NCI-H146 treated with DMSO at 0.1 percent for 48 hours (cell line): ENCODE measurements around the gene CCDC200.
"Not testable (repeated sequence)": the region's sequence is repeated elsewhere in the genome, so short reads cannot be mapped to it uniquely, and the experiment has no call there.

Source experiments
- DNase-seq: peaks from one replicate; lab custom pipeline; 2025; ENCODE audit not compliant: unreplicated experiment; lab: John Stamatoyannopoulos, UW

CCDC200 gene

DNA sequence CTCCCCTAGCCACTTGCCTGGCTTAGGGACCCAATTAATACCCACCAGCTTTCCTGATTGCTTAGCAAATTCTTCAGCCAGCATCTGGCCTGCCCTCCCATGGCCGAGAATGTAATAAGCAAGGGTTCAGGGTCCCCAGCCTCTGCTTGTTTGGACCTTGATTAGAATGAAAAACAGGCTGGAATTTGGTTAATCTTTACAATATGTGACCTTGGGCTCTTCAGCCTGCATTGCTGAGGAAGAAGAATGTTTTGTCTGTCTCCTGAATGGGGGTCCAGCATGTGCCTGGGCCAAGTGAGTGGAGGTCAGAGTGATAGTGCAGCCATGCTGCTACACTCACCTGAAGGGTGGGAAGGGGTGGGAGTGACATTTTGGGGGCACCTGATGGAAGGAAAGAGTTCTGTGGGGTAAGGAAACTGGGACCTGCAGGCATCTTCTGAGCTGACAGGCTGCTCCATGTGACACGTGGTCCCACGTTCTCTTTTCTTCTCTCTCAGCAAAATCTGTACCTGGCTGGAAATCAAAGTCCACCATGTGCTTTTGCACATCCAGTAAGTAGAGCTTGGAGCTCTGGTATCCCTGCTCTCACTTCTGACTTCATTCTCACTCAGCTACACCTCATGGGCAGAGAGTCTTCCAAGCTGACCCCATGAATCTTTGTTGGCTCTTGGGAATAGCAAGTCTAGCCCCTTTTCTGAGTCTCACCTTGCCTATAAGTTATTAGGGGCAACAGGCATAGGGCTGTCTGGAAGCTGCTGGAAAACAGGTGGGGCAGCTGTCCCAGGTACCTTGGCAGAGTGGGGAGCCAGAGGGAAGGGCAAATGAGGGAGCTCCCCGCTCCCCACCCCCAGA, 11.4 kb downstream of the CCDC200 start:
- DNase-seq: no peak

DNA sequence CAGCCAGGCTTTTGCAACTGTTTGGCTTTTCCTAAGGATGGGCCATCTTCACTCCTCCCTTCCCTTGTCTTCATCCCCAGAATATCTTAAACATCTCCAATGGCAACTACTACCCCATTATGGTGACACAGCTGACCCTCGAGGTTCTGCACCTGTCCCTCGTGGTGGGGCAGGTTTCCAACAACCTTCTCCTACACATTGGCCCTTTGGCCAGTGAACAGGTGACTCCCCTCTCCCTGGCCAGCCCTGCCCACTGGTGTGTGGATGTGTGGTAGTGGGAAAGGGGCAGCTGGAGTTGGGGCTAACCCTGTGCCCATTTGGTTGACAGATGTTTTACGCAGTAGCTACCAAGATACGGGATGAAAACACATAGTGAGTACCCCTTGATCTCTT, 12.1 kb downstream of the CCDC200 start:
- no peak for DNase-seq

DNA sequence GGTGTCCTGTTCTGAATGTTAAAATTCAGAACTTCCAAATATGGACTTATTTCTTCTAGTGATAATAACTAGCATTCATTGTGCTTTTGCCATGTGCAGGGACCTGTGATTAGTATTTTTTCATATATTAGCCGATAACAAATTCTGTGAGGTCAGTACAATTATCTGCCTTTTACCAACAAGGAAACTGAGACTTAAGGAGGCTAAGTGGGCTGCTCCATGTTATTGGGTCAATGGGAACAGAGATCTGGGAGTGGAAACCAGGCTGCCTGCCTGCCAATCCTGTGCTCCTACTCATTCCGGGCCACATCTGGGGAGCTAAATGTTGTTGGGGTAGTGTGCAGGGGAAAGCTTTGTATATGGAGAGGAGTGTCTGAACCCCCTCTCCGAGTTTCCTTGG, 13.1 kb downstream of the CCDC200 start:
- DNase-seq: no peak

DNA sequence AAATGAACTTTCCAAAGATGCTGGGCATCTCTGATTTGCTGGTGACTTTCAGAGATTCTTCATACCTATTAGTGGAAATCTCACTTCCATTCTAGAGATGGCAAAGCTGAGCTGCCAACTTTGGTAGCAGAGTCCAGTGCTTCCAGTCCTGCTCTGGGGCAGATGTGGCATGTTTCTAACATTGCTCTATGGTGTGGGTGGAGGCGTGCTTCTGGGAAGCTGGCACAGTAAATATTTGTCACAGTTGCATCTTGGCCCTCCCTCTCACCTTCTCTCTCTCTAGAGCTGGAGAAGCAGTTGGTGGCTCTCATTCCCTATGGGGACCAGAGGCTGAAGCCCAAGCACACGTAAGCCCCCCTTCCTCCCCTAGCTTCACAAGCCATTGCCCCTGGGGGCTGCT, 14.9 kb downstream of the CCDC200 start:
- no peak for DNase-seq

DNA sequence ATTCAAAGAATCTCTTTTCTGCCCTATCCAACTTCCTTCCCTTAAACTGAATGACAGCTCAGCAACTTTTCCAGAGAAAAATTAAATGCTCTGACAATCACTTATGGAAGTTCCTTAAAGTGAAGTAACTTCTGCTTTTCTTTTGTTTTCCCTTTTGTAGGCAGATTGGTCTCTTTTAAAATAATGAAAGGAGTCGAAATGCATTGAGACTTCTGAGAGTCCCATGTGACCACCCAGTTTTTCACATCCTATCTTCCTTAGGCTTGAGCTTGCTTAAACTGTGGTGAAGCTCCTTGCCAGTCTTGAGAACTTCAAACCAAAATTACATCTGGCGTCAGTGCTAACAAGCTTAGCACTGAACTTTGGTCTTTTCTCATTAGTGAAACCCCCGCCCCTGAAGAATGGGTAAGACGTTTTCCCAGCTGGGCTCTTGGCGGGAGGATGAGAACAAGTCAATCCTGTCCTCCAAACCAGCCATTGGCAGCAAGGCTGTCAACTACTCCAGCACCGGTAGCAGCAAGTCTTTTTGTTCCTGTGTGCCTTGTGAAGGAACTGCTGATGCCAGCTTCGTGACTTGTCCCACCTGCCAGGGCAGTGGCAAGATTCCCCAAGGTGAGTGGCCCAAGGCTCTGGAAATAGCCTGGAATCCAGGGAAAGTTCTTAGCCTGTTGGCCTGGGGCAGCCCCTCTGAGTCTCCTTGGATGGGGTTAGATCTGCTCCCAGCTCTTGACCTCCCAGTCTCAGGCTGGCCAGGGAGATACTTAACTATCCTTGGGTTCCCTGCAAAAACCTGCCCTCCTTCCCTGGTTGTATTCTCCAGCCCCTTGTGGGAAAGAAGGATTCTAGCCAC, 15.6 kb downstream of the CCDC200 start:
- DNase-seq: no peak

DNA sequence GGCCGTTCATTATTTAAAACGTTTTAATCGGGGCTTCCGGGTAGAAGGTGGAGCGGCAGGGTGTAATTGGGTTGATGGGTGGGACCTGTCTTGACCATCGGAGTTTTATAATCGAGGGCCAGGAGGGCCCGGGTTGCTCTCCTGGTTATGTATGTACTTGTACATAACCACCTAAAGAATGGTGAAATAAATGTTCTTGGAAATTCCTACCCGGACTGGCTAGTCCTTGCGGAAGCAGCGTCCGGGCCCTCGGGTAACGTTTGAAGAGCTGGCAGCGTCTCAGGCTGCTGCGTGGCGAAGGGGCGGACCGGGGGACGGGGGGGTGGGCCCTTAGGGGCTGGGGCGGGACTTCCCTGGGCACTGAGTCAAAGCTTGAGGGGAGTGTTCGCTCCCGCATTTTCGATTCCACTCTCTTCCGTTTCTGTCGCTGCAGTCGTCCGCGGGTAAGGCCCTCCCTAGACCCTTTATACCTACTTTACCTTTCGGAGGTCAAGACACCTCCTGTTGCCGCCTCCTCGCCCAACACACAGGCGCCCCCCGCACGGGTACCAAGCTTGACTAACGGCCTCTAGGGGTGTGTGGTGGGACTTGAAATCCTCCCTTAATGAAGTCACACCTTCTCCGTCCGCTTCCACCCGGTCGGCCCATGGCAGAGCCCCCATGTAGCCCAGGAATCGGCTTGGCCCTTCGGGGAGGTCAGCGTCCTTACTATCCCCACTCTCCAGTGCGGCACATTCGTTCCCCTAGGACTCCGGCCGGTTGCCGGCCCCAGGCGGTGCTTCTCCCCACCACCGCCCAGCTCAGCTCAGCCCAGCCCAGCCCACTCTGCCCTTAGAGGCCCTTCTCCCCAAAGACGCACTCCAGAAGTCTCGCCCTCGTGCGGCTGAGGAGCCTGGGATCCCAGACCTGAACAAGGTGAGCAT, 16.7 kb downstream of the CCDC200 start, which contains the start of gene TMEM106A:
Gene TMEM106A, plus strand, starts transcription at position 396 of the 923 bp plus-strand sequence. CDS start 1,167 bp downstream, outside the sequence.
- peak; percentile 47 for DNase-seq

DNA sequence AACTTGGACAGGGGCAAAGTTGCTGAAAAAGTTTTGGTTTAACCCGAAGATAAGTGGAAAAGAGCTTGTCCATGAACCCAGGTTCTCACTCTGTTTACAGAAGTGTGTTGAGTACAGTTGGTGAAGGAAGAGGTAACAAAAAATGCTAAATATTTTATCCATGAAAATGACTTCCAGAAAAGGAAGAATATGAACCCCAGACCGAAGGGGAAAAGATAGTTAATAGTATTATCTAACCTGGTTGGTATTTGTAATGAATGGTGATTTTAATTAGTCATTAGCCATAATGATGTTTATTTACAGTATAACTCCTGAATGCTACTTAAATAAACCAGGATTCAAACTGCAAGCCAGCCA, 17.3 kb downstream of the CCDC200 start:
- no peak for DNase-seq

DNA sequence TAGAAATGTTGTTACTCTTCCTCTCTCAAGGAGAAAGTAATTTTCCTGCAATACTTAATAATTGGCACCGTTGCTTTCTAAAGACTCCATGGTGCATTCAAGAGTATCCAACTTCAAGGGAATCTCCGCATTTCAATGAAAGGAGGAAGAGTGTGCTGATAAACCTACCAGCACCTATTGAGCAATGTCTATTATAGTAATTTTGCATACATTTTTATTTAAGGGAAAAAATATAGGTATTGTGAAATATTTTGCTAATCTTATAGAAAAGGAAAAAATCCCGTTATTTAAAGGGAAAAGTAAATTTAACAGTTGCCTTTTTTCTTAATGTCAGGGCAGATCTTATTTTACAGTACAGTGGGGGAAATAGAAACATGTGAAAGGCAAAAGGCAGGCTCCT, 17.8 kb downstream of the CCDC200 start:
- no peak for DNase-seq

DNA sequence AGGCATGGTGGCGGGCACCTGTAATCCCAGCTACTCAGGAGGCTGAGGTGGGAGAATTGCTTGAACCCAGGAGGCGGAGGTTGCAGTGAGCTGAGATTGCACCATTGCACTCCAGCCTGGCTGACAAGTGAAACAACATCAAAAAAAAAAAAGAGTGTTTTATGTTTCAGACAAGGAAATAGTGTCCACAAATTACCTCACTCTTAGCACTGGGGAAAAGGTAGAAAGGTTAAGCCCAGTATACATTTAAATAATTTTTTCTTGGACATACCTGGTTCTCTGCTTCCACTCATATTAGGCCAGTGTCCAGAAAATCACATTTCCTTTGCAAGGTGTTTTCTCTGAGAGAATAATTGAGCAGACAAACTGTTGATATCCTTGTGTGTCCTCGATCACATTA, 25.4 kb downstream of the CCDC200 start:
- not testable (repeated sequence) for DNase-seq

DNA sequence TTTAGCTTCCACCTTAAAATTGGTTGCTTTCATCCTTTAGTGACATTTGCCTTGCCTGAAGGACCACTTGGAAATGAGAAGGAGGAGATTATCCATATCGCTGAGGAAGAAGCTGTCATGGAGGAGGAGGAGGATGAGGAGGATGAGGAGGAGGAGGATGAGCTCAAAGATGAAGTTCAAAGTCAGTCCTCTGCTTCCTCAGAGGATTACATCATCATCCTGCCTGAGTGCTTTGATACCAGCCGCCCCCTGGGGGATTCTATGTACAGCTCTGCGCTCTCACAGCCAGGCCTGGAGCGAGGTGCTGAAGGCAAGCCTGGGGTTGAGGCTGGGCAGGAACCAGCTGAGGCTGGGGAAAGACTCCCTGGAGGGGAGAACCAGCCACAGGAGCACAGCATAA, 28.3 kb downstream of the CCDC200 start:
- DNase-seq: no peak

DNA sequence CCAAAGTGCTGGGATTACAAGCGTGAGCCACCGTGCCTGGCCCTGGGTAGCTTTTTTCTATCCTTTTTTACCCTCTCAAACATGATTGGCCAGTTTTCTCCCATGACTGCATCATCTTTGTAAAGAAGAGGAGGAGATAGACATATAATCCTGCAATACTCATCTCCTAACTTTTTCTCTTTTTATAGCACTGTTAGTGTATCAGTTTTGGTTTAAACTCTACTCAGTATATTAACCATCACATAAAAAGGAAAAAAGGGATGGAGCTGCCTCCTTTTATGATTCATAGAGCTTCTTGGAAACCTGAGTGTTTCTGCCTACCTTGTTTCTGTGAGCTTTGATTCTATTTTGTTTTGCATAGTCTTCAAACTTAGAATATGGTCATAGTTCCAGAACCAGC, 28.8 kb downstream of the CCDC200 start:
- DNase-seq: no peak

DNA sequence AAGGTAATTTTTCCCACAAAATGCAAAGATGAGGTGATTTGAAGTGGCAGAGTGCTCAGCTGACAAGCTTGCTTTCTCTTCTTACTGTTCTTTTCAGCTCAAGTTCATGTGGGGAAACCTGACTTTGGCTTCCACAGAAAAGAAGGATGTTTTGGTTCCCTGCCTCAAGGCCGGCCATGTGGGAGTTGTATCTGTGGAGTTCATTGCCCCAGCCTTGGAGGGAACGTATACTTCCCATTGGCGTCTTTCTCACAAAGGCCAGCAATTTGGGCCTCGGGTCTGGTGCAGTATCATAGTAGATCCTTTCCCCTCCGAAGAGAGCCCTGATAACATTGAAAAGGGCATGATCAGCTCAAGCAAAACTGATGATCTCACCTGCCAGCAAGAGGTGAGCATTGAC, 35.2 kb downstream of the CCDC200 start:
- DNase-seq: no peak

DNA sequence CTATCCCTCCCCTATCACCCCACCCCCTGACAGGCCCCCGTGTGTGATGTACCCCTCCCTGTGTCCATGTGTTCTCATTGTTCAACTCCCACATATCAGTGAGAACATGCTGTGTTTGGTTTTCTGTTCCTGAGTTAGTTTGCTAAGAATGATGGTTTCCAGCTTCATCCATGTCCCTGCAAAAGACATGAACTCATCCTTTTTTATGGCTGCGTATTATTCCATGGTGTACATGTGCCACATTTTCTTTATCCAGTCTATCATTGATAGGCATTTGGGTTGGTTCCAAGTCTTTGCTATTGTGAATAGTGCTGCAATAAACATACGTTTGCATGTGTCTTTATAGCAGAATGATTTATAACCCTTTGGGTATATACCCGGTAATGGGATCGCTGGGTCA, 41.8 kb downstream of the CCDC200 start:
- DNase-seq: not testable (repeated sequence)

DNA sequence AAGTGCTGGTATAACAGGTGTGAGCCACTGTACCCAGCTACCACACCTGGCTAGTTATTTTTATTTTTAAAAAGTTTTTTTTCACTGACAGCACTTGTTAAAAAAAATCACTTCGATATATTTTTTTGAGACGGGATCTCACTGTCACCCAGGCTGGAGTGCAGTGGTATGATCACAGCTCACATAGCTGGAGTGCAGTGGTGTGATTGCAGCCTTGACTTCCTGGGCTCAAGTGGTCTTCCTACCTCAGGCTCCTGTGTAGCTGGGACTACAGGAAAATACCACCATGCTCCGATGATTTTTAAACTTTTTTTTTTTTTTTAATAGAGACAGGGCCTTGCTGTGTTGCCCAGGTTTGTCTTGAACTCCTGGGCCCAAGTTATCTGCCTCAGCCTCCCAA, 44.5 kb downstream of the CCDC200 start:
- DNase-seq: no peak

DNA sequence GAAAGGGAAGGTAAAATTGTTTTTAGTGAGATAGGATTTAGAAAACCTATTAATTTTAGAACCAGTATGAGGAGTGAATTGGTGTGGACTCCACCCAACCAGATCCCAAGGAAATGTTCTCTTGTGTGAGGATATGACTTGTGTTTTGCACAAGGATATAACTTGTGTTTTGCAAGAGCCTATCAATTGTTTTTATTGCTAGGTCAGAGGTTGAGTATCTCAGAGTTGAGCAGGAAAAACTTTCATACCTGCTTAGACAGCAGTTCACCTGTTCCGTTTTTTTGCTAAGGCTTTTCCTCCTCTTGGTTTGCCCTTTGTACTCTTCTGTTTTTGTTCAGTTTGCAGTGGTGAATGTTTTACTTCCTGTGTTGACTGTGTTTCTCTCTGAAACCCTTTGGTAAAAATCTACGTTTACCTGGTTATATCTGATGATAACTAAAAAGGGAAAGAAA, 52.3 kb downstream of the CCDC200 start:
- DNase-seq: no peak

DNA sequence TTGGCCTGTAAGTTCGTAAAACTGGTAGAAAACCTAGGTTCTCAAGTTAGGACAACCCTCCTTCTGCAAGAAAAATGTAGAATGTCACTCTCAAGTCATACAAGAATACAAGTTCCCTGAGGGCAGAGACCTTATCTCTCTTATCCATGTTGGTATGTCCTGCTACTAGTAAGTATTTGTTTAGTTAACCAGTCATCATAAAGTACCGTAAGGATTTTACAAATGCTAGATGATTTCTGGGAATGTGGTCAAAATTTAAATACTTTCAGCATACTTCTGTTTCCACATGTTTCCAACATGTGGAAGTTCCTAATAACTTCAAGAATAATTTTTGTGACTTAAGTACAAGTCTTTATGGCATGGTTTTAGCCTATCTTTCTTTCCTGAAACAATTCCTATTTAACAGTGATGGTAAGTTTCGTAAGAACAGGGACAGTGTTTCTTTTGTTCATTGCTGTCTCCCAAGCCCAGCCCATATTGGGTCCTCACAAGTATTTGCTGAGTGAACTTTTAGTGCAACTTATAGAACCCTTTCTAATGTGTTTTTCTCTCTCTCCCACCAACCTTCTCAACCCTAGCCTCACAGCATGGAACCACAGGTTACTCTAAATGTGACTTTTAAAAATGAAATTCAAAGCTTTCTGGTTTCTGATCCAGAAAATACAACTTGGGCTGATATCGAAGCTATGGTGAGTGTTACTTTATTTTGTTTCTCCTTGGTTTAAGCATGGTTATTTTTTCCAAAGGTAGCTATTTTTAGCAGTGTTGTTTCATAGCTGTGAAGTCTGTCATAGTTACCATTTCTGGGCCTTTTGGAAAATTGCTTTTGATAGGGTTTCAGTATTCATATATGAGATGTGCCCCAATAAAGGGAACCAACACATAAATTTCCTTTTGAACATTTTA, 53.0 kb downstream of the CCDC200 start:
- no peak for DNase-seq

DNA sequence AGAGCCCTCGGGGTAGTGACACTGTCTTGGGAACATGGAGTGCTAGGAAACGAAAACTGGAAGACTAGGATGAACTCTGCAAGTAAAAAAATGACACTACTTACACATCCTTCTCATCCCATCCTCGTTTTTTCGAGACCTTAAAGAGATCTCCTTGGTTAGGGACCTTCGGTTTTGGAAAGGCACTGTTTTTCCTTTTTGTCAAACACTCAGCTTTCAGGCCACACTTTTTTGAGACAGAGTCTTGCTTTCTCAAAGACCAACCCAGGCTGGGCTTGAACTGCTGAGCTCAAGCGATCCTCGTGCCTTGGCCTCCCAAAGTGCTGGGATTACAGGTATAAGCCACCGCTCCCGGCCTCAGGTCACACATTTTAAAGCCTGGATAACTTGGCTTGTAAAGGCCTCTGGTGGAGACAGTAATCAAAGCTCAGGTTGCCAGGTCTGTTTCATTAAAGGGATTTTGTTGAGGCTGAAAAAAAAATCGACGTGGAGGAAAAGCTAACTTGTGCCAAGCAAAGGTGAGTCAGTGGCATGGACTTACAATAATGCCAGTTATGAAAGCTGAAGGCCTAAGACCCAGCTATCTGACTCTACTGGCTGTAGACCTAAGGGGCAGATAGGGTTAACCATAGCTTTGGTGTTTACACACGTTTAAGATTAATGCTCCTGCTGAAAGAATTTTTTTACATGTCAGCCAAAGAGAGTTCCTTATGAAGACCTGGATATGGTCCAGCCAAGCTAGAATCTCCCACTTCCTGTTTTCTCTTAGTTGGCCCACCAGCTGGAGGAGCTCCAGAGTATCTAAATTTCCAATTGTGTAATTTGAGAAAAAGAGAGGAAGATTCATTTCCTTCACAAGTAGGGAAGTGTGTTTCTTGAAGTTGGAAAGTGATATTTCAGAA, 56.6 kb downstream of the CCDC200 start:
- peak; percentile 13 for DNase-seq
